GM18517 (cell line): Measurements from ENCODE around the gene DIDO1.
"Not testable (repeated sequence)": the region's sequence is repeated elsewhere in the genome, so short reads cannot be mapped to it uniquely, and the experiment has no call there.

Experiments
- ATAC-seq: cut with Tn5 transposase; IDR thresholded peaks from one replicate; pipeline ENCODE4 v1.9.1; 2021; ENCODE audit warnings: mild to moderate bottlenecking, moderate library complexity; ENCODE audit not compliant: unreplicated experiment

Gene DIDO1

DNA sequence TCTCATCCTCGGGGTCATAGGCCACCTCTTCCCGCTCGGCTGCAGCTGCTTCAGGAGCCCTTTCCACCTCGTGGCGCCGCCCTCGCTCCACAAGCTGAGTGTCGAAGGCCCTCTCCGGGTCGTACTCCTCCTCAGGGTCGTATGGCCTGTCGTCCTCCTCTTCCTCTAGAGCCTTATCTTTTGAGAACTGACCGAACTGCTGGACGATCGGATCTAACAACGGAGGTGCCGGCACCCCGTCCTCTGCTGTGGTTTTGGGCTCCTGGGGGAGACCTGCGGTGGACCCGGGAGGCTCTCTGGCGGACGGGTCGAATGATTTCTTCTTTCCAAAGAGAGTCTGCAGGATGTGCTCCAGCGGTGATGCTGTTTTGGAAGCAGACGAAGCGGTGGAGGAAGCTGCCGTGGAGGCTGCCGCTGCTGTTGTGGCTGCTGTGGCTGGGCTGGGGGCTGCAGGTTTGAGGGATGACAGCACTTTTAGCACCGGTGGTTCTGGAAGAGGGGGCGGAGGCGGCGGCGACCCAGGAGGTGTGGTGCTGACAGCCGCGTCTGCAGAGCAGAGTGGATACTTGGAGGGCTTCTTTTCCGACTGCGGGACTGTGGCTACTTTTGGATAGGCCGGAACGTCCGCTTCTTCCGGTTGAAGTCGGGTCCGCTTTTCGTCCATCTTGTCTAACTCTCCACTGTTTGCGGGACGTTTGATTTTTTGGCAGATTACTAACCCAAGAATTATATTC, 44.5 kb downstream of the DIDO1 start:
- no peak for ATAC-seq

DNA sequence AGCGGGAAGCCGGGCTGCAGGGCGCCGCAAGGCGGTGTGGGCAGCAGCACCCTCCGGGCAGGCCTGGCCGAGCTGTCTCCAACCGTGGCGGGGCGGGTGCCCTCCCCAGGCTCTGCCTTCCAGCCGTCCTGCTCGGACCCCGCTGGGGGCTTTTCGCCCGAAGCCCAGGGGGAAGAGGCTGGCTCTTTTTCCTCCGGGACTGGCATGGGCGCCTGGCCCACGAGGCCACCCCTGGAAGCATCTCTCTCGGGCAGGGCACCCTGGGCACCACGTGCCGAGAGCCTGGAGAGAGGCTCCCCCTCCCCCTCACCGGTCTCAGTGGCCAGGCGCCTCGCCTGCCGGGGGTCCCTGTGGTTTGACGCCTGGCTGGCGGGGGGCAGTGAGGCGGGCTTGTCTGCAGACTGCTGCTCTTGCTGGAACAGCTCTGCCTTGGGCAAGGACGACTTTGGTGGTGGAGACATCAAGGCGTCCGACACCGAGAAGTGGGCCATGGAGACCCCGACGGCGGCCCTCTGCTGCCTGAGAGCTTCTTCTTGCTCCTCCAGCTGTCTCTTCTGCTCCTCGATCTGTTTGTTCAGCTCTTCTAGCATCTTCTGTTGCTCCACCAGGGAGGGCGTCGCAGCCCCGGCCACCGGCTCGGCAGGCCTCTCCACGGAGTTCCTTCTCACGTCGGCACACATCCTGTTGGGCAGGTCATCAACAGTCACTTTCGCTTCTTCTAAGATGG, 45.2 kb downstream of the DIDO1 start:
- no peak for ATAC-seq

DNA sequence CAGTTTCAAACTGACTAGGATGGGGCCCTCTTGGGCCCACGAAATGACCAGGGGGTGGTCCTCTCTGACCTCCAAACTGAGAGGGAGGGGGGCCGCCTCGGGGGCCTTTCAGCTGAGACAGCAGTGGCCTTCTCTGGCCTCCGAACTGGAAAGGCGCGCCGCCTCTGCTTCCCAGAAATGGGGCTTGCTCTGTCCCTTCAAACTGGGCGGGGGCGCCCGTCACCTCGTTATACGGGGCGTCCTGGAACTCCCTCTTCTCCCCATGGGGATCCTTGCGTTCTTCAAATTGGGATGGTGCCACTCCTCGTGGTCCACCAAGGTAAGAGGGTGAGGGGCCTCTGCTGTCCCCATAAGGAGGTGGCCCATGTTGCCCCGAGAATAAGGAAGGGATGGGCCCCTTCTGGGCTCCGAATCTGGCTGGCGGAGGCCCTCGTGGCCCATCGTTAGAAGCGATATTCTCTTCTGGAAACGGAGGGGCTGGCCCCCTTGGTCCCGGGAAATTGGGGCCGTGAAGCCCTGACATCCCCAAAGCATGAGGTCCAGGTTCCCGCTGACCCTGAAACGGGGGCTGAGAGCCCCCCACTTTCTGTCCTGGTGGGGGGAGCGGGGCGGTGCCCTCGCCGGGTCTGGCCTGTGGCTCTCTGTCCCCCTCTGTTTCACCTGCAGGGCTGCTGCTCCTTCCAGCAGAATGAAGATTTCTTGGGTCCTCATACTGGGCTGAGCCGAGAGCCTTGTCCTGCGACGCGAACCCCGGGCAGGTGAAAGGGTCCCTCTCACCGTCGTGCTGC, 46.0 kb downstream of the DIDO1 start:
- no peak for ATAC-seq

DNA sequence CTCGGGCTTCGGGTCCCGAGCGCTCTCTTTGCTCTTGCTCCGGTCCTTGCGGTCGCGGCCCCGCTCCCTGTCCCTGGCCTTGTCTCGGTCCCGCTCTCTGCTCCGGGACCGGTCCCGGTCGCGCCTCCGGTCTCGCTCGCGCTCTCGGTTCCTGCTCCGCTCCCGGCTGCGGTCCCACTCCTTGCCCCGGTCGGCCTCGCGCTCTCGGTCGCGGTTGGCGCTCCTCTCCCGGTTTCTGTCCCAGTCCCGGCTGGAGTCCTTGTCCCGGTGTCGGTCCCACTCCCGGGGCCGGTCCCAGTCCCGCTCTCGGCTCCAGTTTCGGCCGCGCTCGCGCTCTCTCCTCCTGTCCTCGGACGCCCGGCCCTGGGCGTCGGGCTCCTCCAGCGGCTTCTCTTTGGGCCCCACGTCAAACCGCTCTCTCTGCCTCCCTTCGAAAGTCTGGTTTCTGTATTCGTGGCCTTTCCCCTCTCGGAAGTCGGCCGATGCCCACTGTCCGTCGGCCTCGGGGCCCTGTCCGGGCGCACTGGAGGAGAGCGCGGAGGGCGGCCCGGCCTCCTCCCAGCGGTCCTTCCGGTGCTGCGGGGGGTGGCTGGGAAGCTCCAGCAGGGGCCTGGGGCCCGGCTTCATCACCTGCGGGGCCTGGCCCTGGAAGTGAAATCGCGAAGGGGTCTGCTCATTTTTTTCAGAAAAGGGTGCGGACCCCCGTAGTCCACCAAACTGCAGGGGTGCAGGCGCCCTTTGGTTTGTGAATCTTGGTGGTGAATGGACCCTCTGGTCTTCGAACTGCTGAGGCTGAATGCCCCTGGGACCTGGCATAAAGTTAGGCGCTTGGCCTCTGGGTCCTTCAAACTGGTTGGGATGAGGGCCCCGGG, 46.8 kb downstream of the DIDO1 start:
- ATAC-seq, result no peak

DNA sequence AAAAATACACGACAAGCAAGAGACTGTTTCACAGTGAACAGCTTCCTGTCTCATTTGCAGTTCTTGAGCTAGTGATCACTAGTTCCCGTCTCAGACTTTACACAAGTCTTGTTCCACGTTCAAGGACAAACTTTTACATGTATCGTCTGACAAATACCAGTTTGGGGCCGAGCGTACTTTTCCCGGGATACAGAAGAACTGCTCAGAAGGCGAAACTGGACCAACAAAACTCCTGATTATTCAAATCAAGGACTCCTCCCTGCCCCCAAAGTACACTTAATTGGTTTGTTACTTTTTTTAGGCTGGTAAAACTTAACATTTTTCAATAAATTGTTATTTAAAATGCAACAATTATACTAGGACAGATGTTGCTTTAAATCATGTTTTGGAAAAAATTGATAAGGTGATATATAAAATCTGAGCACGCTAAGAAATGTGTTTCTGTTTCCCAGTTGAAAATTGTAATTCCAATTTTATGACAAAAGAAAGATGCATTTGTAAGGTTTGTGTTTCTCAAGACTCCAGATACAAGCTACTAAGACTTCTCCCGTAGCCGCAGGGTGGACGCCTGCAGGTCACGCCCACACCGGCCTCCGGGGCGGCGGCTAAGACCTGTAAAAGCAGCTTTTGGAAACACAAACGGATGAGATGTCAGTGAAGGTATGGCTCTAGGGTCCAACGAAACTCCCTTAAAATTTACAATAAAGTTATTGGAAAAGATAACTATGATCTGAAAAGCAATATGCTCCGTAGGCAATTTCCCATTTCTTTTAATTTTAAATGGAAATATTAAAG, 47.9 kb downstream of the DIDO1 start:
- ATAC-seq, result no peak

DNA sequence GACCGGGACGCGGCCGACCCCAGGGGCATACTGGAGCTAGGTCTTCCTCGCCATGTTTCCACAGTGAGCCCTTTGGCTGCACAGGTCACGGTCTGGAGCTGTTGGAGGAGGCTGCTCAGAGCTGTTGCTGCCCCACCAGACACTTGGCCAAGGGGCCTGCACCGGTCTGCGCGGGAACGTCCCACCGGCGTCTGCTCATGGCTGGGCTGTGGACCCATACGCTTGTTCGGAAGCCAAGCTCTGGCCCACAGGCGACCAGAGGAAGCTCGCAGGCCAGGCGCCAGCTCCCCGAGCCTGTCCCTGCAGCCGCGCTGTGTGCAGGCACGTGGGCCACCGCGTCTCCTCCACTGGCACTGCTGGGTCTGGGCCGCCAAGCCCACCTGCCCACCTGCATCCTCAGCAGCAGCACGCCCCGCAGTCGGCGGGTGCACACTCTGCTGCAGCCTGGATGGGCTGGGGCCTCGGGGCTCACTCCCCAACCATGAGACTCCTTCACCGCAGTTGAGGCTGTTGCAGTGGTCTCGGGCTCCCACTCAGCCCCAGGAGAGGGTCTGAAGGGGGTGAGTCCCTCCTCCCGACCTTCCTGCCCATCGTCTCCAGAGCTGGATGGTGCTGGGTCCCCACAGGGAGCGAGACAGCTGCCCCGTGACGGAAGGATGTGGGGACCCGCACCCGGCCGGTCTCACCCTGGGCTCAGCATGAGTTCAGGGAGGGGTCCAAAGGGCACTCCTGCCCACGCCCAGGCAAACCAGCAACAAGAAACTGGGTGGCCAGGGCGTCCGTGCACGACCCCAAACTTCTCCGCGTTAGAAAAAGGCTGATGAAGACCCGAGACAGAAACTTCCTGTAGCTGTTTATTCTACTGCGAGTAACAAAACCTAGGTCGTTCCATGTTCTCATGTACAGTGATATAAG, 49.1 kb downstream of the DIDO1 start:
- ATAC-seq, result no peak

DNA sequence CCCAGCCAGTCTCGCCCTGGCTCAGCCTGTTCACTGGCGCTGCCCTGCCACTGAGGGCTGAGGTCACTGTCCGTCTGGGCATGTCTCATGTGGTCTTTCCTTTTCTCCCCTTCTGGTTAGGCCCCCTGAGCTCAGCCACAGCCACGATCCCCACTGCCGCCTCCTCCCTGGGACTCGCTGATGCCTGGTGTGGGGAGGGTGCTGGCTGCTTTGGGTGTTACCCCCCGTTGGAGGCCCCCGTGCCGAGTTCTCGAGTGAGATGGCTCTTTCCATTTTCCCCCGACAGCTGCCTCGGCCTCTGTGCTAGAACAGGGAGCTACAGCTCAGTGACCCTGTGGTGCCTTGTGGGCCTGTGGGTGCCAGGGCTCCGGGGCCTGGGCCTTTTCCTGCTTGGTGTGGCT, 49.8 kb downstream of the DIDO1 start:
- no peak for ATAC-seq

DNA sequence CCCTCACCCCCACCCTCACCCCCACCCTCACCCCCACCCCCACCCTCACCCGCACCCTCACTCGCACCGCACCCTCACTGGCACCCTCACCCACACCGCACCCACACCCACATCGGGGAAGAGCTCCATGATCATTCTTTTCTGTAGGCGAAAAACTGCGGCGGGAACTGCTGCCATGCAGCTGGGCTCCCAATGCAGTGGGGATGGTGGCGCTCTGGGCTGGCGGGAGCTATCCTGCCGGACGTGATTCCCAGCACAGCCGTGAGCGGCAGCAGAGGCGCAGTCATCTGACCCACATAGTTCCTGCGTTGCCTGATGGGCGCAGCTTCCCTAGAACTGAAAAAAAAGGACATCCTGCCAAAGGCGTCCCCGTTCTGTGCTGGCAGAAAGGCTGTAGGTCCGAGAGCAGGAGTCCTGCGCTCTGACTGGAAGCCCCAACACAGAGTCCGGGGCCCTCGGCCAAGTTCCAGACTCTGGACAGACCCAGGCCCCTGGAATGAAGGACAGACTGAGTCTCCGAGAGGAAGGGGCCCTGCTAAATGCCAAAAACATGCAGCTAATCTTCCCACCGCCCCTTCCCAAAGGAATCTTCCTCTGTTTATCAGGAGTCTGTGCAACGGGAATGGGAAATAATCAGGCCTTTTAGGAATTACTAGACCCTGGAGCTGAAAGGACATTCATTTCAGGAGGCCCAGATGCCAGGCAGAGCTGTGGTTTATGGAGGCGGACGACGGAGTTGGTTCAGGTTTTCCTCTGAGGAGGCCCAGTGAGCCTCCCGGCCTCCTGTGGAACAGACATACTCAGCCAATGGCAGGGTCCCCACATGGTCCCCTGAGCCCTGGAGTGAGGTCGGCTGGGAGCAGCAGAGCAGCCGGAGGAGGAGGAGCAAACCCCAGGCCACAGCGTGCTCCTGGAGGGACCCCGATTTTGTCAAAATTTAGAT, 50.6 kb downstream of the DIDO1 start:
- ATAC-seq, result no peak

DNA sequence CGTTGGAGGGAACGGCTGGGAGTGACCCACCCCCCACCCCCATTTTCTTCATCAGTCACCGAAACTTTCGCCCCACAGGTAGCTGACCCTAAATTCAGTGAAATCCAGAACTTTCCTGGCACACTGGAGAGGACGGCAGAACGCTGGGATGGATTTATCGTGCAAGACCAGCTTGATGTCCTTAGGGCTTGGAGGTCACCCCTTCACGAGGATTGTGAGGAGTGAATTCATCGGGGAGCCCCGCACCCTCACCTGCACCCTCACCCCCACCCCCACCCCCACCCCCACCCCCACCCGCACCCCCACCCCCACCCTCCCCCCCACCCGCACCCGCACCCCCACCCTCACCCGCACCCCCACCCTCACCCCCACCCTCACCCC, 51.4 kb downstream of the DIDO1 start:
- no peak for ATAC-seq

DNA sequence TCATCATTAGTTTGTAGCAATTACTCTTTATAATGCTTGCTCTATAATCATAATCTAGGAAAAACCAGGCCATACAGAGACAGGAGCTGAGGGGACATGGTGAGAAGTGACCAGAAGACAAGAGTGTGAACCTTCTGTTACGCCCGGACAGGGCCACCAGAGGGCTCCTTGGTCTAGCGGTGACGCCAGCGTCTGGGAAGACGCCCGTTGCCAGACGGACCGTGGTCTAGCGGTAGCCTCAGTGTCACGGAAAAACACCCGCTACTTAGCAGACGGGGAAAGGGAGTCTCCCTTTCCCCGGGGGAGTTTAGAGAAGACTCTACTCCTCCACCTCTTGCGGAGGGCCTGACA, 52.6 kb downstream of the DIDO1 start:
- ATAC-seq, result not testable (repeated sequence)

DNA sequence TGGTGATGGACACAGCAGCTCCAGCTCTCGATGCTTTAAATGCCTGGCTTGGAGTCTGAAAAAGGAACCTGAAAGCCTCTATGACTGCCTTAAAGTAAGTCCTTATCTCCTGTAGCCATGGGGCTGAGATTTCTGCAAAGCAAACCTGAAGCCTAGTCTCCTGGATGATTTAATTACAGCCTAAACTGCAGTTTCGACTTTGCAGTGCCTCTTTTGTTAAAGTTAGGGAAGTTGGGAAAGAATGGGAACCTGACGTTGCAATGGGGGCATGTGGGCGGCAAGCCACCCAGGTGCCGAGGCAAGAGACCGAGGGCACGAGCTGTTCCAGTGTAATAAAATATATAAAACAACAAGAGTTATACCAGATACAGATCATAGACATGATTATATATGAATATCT, 53.0 kb downstream of the DIDO1 start:
- no peak for ATAC-seq

DNA sequence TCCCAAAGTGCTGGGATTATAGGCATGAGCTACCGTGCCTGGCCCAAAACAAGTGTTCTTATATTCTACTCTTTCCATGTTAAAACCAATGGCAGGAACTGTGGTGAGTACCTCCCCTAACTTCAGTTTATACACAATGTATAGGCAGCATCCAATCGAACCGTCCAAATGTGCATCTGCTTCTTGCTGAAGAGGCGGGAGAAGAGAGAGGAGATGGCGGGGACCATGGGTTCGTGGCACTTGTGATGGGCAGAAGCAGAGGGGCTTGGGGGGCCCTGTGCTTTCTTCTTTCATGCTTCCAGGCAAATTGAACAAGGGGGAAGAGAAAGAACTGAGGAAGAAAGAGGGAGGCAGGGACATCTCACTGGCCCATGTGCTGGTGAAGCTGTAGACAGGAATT, 53.4 kb downstream of the DIDO1 start:
- no peak for ATAC-seq

DNA sequence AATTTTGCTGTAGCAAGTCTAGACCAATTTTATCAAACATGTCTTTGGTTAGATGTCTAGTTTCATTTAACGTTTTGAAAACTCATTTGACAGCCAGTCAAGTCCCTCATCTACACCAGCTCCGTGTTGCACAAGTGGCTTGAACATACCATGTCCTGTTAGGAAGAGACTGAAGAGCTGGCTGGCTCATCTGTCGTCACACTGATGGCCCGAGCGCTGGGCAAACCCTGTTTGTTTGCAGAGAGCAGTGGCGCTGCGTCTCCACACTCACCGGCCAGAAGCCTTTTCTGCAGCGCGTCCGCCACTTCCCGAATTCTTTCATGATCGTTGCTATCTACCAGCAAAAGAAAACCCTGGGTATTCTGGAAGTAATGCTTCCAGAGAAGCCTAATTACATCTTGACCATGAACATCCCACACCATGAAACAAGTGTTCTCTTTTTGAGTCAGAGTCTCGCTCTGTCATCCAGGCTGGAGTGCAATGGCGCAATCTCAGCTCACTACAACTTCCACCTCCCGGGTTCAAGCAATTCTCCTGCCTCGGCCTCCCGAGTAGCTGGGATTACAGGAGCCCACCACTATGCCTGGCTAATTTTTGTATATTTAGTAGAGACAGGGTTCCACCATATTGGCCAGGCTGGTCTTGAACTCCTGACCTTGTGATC, 54.0 kb downstream of the DIDO1 start:
- ATAC-seq, result no peak

DNA sequence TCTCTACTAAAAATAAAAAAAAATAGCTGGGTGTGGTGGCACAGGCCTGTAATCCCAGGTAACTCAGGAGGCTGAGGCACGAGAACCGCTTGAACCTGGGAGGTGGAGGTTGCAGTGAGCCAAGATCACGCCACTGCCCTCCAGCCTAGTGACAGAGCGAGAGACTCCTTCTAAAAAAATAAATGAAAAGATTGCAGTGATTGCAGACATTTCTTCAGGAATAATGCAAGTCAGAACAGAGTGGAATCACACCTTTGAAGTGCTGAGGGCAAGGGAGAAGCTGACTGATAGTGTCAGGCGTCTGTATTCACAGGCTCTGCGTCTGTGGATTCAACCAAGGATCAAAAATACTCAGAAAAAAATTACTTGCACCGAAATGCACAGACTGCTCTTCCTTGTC, 62.1 kb downstream of the DIDO1 start:
- no peak for ATAC-seq

DNA sequence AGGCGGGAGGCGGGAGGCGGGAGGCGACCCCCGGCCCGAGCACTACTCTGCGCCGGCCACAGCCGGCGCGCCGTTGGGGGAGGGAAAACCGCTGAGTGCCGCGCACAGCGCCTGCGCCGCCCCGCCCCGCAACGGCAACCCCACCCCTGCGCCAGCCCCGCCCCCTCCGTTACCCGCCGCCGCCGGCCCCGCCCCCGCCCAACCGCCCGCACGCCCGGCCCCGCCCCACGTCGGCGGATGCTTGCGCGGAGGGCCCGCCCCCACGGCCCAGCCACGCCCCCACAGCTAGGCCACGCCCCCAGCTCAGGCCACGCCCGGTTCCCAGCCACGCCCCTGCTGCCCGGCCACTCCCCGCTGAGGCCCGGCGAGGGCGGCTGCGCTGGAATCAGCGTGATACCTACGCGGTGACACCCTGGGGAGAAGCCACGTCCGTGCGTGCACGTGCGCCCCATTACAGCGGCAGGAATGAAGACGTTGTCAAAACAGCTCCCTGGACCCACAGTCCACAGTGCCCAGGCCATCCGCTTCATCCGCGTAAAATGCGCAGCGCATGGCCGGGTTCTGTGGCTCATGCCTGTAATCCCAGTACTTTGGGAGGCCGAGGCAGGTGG, 64.5 kb downstream of the DIDO1 start, which contains the start of gene TCFL5:
TCFL5 (minus strand) TSS at position 97 of the 611 bp plus-strand sequence. CDS start 152 bp downstream, outside the sequence.
- ATAC-seq, result no peak

DNA sequence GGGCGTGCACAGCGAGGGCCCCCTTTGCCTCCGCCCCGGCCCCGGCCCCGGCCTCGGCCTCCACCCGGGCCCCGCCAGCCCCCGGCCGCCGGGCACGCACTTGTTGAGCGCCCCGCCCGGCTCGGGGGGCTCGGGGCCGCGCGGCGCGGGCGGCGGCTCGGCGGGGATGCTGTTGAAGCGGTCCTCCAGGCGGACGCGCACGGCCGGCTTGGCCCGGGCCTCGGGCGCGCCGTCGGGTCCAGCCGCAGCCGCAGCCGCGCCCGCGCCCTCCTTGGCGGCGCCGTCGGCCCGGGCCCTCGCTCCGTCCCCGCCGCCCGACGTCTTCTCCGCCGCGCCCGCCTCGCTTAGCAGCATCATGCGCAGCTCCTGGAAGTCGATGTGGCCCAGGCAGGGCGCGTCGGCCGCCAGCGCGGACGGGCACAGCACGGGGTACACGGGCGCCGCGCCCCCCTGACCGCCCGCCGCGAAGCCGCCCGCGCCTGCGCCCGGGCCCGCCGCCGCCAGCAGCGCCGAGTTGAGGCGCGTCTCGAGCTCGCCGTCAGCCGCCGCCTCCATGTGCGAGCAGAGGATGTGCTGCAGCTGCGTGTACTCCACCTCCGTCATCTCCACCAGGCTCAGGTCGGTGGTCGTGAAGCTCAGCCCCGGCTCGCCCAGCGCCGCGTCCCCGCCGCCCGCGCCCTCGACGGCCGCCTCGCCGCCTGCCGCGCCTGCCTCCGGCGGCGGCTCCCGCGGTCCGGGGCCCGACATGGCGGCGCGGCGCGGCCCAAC, 65.2 kb downstream of the DIDO1 start:
- no peak for ATAC-seq
